HG03039 (cell line): ENCODE data around the gene GAB1.

Experiments used
- ATAC-seq: cut with Tn5 transposase; IDR thresholded peaks from one replicate; pipeline ENCODE4 v1.9.1; 2021; ENCODE audit warnings: mild to moderate bottlenecking, moderate library complexity; ENCODE audit not compliant: unreplicated experiment

The GAB1 gene

DNA sequence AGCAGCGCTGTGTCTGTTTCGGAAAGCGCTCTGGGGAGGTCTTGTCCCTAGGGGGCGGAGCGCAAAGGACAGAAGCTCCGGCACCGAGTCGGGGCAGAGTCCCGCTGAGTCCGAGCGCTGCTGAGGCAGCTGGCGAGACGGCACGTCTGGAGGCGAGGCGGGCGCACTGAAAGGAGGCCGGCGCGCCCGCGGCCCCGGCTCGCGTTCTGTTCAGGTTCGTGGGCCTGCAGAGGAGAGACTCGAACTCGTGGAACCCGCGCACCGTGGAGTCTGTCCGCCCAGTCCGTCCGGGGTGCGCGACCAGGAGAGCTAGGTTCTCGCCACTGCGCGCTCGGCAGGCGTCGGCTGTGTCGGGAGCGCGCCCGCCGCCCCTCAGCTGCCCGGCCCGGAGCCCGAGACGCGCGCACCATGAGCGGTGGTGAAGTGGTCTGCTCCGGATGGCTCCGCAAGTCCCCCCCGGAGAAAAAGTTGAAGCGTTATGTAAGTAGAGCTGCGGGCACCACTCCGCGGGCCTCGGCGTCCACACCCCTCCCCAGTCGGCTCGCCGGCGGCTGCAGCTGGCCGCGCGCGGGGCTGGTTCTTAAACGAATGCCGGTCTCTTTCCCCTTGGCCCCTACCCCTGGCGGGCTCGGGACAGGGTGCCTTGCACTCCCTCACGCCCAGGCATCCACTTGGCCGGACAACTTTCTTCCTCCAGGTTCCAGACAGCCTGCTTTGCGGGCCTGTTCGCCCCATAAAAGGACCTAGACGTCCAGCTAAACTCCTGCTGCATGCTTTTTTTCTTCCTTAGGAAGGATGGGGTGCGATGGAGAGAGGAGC is at the start of gene GAB1:
TSS of gene GAB1 (plus strand) at position 96 of the 819 bp plus-strand sequence. CDS start at position 409, 313 bp downstream.
- ATAC-seq: peak; percentile 72

DNA sequence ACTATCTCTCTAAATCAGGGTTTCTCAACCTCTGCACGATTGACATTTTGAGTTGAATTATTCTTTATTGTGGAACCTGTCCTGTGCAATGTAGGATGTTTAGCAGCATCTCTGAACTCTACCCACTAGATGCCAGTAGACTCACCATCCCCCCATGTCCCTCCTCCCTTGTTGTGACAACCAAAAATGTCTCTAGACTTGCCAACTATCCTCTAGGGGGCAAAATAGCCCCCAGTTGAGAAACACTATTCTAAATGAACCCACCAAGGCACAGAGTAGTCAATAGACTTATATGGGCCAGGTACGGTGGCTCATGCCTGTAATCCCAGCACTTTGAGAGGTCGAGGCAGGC is 49.1 kb upstream of the GAB1 start:
- no peak for ATAC-seq

DNA sequence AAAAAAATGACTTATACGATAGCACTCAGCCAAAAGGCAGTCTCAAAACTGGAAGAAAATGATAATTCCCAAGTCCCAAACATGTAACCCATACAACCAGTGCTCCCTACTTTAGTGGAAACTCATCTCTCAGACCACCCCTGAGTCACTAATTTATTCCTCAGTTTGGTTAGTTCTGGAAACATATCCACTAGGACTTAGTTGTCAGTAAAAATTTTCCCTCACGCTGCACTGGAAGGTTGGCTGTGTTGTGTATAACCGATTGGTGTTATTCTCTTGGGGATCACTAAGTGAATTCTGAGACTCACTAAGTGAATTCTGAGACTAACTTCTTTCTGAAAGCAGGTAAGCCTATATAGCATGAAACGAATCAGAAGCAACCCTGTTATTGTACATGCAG is 48.5 kb upstream of the GAB1 start:
- no peak for ATAC-seq

DNA sequence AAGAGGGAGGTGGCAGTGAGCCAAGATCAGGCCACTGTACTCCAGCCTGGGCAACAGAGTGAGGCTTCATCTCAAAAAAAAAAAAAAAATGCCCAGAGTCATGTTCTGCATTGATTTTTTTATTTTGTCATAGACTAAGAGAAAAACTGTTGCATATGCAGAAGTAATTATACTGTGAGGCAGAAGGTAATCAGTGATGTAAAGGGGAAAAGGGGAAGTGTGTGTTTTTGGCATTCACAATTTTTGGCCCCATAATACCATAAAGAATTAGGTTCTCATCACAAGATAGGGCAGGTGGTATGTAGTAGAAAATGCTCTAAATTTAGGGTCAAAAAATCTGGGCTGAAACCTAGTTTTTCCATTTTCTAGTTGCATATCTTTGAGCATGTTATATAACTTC is 47.3 kb upstream of the GAB1 start:
- ATAC-seq: no peak

DNA sequence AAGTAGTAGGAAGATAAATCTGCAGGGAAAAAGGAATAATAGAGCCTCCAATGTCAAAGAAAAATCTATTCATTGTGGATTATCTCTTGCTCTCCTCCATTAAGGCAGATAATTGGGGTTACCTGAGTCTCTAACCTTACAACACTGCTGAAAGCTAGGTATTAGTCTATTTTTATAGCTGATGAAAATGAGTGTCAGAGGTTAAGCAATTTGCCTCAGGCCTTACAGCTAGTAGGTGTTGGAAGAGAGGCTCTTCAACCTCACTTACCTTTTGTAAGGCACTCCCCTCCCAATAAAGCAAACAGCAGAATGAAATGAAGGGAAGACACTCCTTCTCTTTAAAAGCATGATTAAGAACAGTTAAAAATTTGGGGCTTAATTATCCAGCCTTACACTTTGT is 45.4 kb upstream of the GAB1 start:
- ATAC-seq: no peak

DNA sequence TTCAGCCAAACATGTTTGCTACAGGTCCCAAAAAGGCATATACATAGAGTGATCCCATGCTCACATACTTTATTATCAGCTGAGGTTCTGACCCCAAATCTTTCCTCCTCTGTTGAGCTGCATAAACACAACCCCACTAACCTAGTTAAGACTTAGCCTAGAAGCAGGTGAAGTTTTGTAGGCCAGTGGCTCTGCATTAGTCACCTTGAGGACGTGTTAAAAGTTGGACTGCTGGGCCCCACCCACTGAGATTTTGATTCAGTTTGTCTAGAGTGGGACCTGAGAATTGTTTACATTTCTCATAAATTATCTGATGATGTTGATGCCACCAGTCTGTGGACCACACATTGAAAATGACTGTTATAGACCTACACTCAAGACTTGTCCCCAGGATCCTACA is 43.8 kb upstream of the GAB1 start:
- no peak for ATAC-seq

DNA sequence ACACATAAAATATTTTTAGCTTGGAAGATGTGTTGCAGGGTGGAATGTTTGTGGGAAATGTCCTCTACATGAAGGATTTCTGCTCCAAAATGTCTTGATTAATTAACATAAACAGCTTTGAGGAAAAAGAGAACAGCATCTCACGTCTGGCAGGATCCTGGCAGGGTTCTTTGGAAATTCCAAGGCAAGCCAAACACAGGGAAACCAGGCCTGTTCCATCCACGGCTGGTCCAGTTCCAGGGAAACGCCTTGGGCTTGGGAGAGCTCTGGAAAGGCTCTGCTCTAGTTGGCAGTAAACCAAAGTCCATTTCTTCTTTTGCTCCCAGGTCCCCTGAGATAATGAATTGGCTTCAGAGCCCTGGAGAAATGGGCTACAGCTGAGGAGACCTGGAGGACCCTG is 42.4 kb upstream of the GAB1 start:
- ATAC-seq: no peak

DNA sequence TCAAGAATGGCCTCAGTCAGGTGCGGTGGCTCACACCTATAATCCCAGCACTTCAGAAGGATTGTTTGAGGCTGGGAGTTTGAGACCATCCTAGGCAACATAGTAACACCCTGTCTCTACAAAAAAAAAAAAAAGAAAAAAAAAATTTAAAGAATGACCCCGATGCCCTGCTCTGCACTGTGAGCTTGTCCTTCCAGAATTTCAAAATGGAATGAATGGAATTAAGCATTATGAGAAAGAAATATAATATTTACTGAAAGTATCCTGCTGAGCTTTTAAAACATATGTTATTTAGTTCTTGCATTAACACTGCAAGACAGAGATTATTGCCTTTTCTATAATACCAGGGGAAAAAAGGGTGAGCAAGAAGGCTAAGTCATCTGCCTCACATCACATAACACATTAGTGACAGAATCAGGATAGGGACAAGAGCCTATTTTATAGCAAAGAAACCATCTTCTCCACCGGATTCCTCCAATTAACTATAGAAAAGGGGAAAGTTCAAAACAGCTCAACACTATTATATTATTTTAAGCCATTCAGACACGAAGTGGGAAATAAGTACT is 41.9 kb upstream of the GAB1 start:
- no peak for ATAC-seq

DNA sequence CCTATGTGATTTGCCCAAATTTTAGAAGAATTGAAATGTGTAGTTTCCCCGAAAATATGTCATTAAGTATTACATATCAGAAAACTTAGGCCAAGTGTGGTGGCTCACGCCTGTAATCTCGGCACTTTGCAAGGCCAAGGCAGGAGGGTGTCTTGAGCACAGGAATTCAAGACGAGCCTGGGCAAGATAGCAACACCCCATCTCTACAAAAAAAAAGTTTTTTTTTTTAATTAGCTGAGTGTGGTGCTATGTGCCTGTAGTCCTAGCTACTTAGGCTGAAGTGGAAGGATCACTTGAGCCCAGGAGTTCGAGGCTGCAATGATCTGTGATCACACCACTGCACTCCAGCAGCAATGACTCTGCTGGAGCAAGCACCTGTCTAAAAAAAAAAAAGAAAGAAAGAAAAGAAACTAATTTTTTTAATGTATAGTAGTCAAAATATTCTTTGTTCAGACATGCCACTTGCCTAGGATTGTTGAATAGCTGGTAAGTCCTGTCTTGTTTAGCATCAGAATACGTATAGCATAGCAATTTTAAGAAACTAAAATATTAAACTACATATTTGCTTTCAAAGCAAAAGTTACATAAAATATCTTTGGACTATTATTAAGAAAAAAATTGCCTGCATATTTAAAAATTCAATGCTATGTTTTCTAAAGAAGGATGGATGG is 40.1 kb upstream of the GAB1 start:
- ATAC-seq: no peak

DNA sequence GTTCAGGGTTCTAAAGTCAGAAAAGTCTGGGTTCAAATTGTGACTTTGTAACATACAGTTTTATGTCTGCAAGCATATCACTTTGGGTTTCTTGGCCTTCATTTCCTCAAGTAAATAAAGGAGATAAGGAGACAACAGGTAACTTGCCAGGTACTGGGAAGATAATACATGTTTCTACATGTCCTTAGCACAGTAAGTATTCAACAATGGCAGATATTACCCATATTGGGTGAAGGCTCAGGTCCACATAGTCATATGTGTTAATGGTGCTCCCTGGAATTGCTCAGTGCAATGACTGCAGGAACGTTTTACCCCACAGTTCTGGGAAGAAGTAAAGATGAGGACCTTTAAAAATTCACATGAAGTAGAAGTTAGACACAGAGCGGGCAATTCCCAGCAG is 35.8 kb upstream of the GAB1 start:
- no peak for ATAC-seq

DNA sequence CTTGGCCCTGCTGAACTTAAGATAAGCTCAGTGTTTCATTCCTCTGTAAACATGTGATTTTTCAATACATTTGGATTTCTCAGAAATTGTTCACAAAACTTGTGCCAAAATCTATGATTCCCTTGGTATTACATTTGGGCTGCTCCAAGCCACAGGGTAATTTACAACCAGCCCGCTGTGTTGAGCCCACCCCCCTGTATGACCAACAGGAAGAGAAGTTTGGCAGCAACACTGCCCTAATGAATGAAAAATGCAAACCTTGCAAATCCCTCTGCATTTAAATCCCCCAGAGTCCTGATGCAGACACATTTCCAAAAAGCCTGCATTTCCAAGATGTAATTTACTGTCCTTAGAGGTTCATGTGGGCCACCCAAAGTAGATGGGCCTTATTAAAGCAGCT is 34.1 kb upstream of the GAB1 start:
- ATAC-seq: no peak

DNA sequence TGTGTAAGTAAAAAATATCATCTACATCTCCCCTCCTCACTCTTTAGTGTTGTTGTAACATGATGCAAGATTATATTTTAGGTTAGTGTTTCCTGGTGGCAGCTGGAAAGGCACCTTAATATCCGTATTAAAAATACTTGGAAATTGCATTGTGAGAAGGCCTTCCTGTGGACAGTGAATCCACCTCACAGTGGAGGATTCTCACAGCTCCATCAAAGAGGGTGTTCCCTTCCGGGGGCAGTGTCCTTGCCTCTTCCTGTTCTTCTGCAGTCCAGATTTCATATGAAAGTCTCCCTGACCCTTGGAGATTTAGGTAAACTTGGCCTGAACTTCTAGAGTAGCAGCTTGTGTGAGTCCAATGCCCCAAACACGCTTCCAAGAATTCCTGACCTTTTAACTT is 29.9 kb upstream of the GAB1 start:
- no peak for ATAC-seq

DNA sequence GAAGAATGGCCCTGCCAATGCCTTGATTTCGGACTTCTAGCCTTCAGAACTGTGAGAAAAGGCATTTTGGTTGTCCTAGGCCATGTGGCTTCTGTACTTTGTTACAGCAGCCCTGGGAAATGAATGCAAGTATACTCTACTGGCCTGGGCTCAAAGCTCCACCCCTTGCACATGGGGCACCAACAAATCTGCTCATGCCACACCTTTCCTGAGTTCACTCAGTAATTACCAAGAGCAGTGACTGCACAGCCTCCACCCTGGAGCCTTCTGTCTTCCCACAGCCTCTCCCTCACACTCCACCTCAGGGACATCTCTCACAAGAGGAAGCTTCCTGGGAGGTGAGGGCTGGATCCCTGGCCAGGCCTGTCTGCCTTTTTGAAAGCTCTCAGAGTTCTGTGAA is 29.1 kb upstream of the GAB1 start:
- ATAC-seq: no peak

DNA sequence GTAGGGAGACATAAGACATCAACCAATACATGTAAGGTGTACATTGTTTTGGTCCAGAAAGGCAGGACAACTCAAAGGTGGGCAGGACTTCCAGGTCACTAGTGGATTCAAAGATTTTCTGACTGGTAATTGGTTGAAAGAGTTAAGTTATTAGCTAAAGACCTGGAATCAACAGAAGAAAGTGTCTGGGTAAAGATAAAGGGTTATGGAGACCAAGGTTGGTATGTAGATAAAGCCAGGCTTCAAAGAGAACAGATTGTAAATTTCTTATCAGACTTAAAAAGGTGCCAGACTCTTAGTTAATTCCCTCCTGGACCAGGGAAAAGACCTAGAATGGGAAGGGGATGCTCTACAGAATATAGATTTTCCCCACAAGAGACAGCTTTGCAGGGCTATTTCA is 28.3 kb upstream of the GAB1 start:
- ATAC-seq: no peak

DNA sequence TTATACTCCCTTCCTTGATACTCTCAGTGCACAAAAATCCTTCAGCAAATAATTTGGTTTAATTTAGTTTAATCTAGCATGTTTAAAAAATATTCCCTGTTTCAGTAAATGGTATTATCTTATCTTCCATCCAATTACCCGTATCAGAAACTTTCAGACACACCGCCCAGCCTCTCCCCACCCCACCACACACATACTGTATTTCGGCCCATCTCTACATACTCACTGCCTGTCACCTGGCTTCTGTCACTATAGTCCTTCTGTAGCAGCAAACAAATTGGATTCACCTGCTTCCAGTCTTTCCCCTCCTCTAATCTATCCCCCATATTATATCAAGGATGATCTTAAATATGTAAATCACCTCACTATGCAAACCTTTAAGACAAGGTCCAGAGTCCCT is 24.8 kb upstream of the GAB1 start:
- ATAC-seq: no peak

DNA sequence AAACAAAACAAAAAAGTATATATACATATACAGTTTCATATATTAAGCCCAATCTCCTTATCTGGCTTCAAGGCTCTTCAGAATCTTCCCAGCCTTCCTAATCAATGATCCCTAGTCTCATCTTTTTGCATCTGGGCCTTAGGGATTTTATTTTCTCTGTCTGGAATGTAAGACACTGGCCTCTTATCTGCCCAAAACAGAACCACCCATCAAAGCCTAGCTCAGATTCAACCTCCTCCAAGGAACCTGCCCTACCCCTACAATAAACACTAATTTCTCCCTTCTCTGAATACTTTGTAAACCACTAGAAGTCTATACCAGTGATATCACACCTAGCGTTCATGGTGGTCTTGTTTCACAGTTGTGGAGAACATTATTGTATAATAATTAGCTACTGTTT is 23.2 kb upstream of the GAB1 start:
- no peak for ATAC-seq

DNA sequence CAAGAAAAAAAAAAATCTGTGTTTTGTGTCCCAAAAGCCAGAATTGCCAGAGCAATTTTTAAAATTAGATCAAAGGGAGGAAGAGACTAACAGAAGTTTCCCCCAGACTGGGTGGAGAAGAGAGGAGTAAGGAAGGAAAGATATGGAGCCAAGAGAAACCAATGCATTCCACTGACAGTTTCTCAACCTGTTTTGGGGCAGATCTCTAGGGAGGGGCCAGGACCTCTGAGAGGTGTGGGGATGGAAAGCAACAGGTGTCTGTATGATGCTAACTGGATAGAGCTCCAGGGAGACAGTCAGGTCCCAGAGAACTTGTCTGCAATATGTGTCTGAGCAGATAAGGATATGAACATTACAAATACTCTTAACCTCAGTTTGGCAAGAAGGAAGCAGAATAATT is 22.7 kb upstream of the GAB1 start:
- ATAC-seq: no peak

DNA sequence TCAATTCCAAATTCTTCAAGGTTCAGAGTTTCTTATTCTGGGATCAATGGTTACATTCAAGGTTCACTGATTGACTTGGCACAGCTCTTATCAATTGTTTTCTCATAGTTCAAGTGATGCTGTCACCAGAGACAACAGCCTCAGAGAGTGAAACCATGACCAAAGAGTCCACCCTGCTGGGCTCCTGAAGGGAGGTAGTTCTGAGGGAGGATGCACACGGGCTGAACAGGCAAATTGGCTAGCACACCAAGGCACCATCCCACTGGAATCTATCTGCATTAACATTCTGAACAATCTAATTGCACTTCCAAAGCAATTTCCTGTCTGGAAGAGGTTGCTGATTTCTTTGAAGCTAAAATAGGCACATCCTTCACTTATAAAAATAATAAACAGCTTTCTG is 16.6 kb upstream of the GAB1 start:
- no peak for ATAC-seq

DNA sequence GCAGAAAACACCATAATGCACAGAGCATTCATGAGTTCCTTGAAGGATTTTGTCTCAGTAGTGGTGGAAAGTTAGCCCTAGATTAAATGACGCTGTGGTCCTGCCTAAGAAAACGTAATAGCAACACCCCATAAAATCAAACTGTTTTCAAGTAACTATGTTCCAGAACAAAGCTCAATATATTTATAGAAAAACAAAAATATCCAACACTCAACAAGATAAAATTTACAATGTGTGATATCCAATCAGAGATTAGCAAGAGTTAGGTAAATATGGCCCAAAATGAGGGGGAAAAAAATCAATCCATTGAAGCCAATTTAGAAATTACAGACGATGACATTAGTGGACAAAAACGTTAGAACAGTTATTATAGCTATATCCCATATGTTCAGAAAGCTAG is 9.9 kb upstream of the GAB1 start:
- no peak for ATAC-seq

DNA sequence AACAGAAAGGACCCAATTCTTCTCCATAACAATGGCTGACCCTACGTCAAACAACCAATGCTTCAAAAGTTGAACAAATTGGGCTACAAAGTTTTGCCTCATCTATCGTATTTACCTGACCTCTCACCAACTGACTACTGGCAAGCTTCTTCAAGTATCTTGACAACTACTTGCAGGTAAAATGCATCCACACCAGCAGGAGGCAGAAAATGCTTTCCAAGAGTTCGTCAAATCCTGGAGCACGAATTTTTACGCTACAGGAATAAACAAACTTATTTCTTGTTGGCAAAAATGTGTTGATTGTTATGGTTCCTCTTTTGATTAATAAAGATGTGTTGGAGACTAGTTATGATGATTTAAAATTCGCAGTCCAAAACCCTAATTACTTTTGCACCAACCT is 6.7 kb upstream of the GAB1 start:
- ATAC-seq: no peak

DNA sequence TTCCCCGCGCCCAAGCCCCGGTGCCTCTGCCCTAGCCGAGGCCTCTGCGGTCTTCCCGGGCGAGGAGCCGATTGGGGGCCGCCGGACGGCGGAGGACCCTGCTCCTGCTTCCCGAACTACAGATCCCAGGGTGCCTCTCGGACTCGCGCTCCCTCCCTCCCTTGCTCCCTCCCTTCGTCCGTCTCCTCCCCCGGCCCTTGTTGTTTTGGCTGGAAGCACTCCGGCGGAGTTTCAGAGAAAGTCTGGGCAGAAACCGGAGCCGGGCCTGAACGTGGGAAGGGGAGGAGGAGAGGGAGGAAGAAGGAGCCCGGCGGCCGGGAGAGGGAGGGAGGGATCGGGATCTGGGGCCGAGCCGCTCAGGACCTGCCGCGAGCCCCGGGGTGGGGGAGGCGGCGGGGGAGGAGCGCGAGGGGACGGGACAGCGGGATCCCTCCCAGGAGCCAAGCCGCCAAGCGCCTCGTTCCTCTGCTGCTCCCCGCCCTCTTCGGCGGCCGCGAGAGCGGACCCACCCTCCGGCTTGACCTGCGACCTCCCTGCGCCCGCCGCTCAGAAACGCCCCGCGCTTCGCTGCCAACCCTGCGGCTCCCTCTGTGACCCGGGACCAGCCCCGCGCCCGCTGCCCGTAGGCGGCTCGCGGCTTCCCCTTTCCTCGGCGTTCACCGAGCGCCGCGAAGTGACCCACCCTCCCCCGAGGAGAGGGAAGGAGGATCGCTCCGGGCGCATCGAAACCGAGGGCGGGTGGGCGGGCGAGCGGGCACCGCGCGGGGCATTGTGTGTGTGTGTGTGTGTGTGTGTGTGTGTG is 496 bp upstream of the GAB1 start:
- ATAC-seq: peak; percentile 47
